Activated naive CD4-positive, alpha-beta T cell (primary cell): Measurements from ENCODE around the gene KRTAP2-4.
"Not testable (repeated sequence)": the region's sequence is repeated elsewhere in the genome, so short reads cannot be mapped to it uniquely, and the experiment has no call there.

Source experiments
- DNase-seq, 4 experiments: peaks; one replicate each; lab custom pipeline; 2025; lab: John Stamatoyannopoulos, UW

Gene KRTAP2-4

DNA sequence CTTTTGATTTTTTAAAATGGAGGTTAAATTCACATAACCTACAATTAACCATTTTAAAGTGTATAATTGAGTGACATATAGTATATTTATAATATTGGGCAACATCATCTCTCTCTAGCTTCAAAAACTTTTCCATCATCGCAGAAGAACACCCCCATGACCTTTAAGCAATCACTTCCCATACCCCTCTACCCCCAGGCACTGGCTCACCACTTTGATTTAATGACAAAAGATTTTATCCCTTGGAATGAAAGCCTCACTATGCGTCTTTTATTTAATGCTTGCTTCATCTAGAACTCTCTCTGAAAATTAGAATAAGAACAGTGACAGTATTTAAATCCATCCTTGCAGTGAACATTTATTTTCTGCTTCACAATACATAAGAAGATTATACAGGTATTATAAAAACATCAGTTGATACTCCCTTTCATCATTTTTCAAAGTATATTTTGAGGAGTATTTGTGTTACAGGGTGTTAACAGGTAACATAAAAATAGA lies 27.8 kb downstream of the KRTAP2-4 start:
- no peak for DNase-seq

DNA sequence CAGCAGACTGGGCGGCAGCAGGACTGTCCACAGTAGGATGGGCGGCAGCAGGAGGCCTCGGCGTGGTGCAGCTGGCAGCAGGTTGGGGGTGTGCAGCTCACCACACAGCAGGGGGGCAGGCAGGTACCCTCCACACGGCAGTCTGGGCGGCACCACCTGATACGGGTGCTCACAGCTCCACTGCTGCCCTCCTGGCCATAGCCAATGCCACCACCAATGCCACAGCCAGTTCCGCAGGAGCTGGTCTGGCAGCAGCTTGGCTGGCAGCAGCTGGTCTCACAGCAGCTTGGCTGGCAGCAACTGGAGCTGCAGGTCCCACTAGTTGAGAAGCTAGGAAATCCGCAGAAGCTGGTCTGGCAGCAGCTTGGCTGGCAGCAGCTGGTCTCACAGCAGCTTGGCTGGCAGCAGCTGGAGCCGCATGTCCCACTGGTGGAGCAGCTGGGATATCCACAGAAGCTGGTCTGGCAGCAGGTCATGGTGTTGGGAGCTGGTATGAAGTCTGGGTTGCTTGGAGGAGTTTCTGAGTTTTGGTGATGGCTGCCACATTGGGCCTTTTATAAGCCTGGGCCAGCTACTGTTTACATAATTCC lies 31.2 kb downstream of the KRTAP2-4 start, which contains the start of gene KRTAP1-3:
TSS of gene KRTAP1-3 (minus strand) at position 529 of the 590 bp plus-strand sequence. CDS start at position 476, 53 bp downstream.
- not testable (repeated sequence) for DNase-seq

DNA sequence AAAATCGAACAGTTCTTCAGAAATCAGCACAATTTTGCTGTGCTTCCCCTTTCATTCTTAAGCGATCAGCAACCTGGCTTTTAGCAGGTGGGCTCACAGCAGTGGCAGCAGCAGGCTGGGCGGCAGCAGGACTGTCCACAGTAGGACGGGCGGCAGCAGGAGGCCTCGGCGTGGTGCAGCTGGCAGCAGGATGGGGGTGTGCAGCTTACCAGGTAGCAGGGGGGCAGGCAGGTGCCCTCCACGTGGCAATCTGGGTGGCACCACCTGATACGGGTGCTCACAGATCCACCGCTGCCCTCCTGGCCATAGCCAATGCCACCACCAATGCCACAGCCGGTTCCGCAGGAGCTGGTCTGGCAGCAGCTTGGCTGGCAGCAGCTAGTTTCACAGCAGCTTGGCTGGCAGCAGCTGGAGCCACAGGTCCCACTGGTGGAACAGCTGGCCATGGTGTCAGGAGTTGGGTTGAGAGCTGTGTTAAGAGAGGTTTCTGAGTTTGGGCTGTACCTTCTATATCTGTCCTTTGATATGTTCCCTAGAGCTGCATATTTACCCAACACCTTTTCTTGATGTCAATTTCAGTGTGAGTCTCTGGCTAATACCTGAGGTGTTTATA lies 35.9 kb downstream of the KRTAP2-4 start, which contains the start of gene KRTAP1-4:
TSS of gene KRTAP1-4 (minus strand) at position 563 of the 613 bp plus-strand sequence. CDS start at position 446, 117 bp downstream.
- DNase-seq = no peak

DNA sequence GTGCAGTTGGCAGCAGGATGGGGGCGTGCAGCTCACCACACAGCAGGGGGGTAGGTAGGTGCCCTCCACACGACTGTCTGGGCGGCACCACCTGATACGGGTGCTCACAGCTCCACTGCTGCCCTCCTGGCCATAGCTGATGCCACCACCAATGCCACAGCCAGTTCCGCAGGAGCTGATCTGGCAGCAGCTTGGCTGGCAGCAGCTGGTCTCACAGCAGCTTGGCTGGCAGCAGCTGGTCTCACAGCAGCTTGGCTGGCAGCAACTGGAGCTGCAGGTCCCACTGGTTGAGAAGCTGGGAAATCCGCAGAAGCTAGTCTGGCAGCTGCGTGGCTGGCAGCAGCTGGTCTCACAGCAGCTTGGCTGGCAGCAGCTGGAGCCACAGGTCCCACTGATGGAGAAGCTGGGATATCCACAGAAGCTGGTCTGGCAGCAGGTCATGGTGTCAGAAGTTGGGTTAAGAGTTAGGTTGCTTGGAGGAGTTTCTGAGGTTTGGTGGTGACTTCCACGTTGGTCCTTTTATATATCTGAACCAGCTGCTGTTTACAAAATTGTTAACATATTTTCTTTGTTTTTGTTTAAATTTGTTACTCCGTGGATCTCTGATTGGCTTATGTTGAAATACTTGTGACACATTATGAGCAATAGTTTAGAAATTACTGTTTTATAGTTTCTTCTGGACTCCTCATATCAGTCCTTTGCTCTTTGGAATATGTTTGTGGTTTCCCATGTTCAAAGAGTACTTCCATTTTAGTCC lies 38.8 kb downstream of the KRTAP2-4 start, which contains the start of gene KRTAP1-5:
TSS of gene KRTAP1-5 (minus strand) at position 494 of the 757 bp plus-strand sequence. CDS start at position 441, 53 bp downstream.
- DNase-seq = no peak

DNA sequence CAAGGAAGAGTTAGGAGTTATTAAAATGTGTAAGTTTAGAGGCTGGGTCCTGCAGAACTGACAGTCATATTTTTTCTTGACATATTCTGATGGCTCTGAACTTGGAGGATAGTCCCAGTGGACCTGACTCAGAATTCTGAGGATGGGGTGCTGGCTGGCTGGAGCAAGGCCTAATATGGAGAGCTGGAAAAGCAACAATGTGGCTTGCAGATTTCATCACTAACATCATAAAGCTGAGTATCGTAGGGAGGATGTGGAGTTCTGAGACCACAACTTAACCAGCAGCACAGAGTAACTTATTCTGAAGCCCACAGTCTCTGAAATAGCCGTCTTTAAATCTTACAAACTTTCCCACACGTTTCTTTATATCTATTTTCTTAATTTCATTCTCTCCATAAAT lies 41.0 kb downstream of the KRTAP2-4 start:
- DNase-seq = no peak

DNA sequence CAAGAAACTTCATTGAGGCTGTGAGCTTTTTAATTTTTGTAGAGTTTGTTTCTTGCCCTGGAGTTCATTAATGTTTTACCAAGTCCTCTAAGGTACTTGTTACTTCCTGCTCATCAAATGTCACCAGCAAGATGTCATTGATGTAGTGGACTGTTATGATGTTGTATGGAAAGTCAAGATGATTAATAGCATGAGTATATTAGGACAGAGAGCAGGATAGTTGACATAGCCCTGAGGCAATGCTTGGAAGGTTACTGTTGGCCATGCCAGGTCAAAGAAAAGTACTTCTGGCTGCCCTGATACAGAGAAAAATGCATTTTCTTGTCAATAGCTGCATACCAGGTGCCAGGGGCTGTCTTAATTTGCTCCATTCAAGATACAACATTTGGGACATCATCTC lies 45.3 kb downstream of the KRTAP2-4 start:
- no peak for DNase-seq

DNA sequence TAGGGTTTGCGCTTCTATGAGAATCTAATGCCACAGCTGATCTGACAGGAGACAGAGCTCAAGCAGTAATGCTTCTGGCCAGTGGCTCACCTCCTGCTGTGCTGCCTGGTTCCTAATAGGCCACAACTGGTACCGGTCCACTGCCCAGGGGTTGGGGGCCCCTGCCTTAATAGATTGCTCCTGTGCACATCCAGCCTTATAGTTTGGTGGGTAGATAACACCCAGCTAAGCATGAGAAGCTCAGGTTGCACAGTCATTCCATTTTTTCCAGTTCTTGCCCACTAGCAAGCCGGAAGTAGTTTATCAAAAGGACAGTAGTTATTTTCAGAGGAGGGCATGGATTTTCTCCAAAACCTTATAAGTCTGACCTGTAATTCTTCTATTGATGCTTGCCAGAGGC lies 46.3 kb downstream of the KRTAP2-4 start:
- DNase-seq = no peak

DNA sequence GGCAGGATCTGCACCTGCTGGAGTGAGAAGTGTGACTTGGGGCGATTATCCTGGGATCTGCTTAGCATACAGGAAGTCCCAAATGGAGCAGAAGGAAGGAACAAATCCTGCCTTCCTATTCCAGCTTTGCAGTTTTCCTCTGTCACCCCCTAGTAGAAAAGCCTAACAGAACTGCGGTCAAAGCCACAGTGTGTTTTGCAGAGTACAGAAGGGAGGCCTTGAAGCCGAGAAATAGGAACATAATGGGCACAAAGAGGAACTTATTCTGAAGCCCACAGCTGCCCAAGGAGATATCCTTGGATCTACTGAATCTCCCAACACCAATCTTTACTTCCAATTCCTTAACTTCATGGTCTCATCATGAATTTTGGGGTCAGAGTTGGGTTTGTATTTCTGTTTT lies 47.1 kb downstream of the KRTAP2-4 start:
- DNase-seq = no peak

DNA sequence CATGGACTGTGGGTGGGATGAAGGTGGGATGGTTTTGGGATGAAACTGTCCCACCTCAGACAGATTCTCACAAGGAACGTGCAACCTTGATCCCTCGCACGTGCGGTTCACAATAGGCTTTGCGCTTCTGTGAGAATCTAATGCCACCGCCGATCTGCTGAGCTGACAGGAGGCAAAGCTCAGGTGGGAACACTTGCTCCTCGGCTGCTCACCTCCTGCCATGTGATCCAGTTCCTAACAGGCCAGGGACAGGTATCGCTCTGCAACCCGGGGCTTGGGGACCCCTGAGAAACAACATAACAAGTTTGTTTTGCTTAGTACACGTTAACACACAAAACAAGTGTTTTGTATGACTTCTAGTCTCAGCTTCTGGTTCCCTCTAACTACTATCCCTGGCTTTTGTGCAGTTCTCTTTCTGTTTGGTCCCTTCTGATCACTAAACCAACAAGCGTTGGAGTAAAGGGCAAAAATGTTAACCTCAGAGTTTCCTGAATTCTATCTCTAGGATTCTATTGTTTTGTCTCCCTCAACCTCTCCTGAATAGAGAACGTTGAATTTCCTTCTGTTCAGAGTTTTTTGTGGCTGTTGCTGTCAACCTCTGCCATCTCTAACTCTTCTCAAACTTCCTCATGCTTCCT lies 49.0 kb downstream of the KRTAP2-4 start:
- no peak for DNase-seq

DNA sequence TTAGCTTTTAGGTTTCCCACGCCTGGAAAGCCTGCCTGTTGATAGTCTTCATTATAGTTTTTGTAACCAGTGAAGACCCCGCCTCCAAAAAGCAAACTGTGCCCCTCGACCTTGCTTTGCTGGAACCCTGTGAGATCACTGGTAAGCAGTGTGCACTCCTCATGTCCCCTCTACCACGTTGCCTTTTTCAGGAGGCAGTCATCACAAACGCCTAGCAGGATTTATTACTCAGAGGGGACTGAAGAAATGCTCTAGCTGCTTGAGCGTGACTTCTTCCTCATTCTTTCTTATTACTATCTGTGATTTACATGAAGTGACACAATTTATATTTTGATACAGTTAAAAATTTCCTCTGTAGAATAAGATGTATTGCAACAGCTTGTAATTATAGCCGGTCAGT lies 50.2 kb downstream of the KRTAP2-4 start:
- no peak for DNase-seq
